NCI-H146 treated with DMSO at 0.1 percent for 48 hours (cell line): ENCODE measurements around the gene PHF21B.

ENCODE experiments used
- DNase-seq: peaks from one replicate; lab custom pipeline; 2025; ENCODE audit not compliant: unreplicated experiment; lab: John Stamatoyannopoulos, UW

The PHF21B gene

GRCh38 chr22:44898236-44898635 lies 111.6 kb downstream of the PHF21B start:
- no peak for DNase-seq

- DNase-seq: no peak
Measured at GRCh38 chr22:44895296-44896055, 114.3 kb downstream of the PHF21B start.

GRCh38 chr22:44894782-44895181 lies 115.0 kb downstream of the PHF21B start:
- DNase-seq: no peak

GRCh38 chr22:44894321-44894720 lies 115.5 kb downstream of the PHF21B start:
- no peak for DNase-seq

- DNase-seq: no peak
Measured at GRCh38 chr22:44893731-44894080, 116.1 kb downstream of the PHF21B start.

GRCh38 chr22:44892803-44893730 lies 116.7 kb downstream of the PHF21B start:
- no peak for DNase-seq

- DNase-seq: no peak
Measured at GRCh38 chr22:44892243-44892642, 117.6 kb downstream of the PHF21B start.

GRCh38 chr22:44891791-44892190 lies 118.0 kb downstream of the PHF21B start:
- DNase-seq: no peak

- DNase-seq: no peak
Measured at GRCh38 chr22:44891293-44891747, 118.5 kb downstream of the PHF21B start.

- DNase-seq: no peak
Measured at GRCh38 chr22:44890416-44891292, 119.2 kb downstream of the PHF21B start.

- no peak for DNase-seq
Measured at GRCh38 chr22:44889255-44889878, 120.4 kb downstream of the PHF21B start.

GRCh38 chr22:44888491-44889254 lies 121.1 kb downstream of the PHF21B start:
- DNase-seq: no peak

GRCh38 chr22:44887941-44888366 lies 121.9 kb downstream of the PHF21B start:
- no peak for DNase-seq

GRCh38 chr22:44885806-44886360 lies 123.9 kb downstream of the PHF21B start:
- DNase-seq: no peak

GRCh38 chr22:44884968-44885805 lies 124.6 kb downstream of the PHF21B start:
- peak; percentile 78 for DNase-seq

GRCh38 chr22:44884562-44884961 lies 125.2 kb downstream of the PHF21B start:
- no peak for DNase-seq

GRCh38 chr22:44883011-44883421 lies 126.8 kb downstream of the PHF21B start:
- no peak for DNase-seq

GRCh38 chr22:44882226-44882905 lies 127.4 kb downstream of the PHF21B start:
- no peak for DNase-seq
